HG03108 (cell line): Measurements from ENCODE around the gene POU2AF1.
A peak's percentile ranks its signal among the peaks of the same experiment; 100 is the strongest.

Experiments used
- ATAC-seq: cut with Tn5 transposase; IDR thresholded peaks from one replicate; pipeline ENCODE4 v1.9.1; 2021; ENCODE audit warnings: moderate library complexity; ENCODE audit not compliant: unreplicated experiment

POU2AF1 gene

GRCh38 chr11:111388420-111388819 lies 9.3 kb upstream of the POU2AF1 start:
- no peak for ATAC-seq

GRCh38 chr11:111387363-111387762 lies 8.3 kb upstream of the POU2AF1 start:
- ATAC-seq: no peak

GRCh38 chr11:111386611-111387150 lies 7.6 kb upstream of the POU2AF1 start:
- ATAC-seq: no peak

GRCh38 chr11:111384494-111384893 lies 5.4 kb upstream of the POU2AF1 start:
- no peak for ATAC-seq

GRCh38 chr11:111382451-111382850 lies 3.4 kb upstream of the POU2AF1 start:
- no peak for ATAC-seq

- peak; percentile 49 for ATAC-seq
Observed at GRCh38 chr11:111379602-111380136, 594 bp upstream of the POU2AF1 start.

GRCh38 chr11:111378185-111378860 lies 752 bp downstream of the POU2AF1 start:
- peak; percentile 6 for ATAC-seq

- no peak for ATAC-seq
Observed at GRCh38 chr11:111376181-111376871, 2.7 kb downstream of the POU2AF1 start.

- no peak for ATAC-seq
Observed at GRCh38 chr11:111373590-111373989, 5.5 kb downstream of the POU2AF1 start.

GRCh38 chr11:111372538-111372937 lies 6.5 kb downstream of the POU2AF1 start:
- no peak for ATAC-seq

- ATAC-seq: peak; percentile 41
Observed at GRCh38 chr11:111370902-111371578, 8.0 kb downstream of the POU2AF1 start.

- ATAC-seq: no peak
Observed at GRCh38 chr11:111370270-111370901, 8.7 kb downstream of the POU2AF1 start.

- no peak for ATAC-seq
Observed at GRCh38 chr11:111368285-111368560, 10.9 kb downstream of the POU2AF1 start.

- peak; percentile 36 for ATAC-seq
Observed at GRCh38 chr11:111367411-111368284, 11.4 kb downstream of the POU2AF1 start.

GRCh38 chr11:111366560-111367410 lies 12.3 kb downstream of the POU2AF1 start:
- ATAC-seq: no peak

- ATAC-seq: no peak
Observed at GRCh38 chr11:111365722-111366559, 13.1 kb downstream of the POU2AF1 start.

- no peak for ATAC-seq
Observed at GRCh38 chr11:111364503-111364902, 14.6 kb downstream of the POU2AF1 start.

- no peak for ATAC-seq
Observed at GRCh38 chr11:111363985-111364384, 15.1 kb downstream of the POU2AF1 start.
